WTC11 (cell line): ENCODE measurements around the gene ATP5PB. TPM values are rescaled to one million over a fixed set of nuclear protein-coding genes. Genes with fewer than 3 reads are reported as not detected.

Experiments
- ATAC-seq: fragments of 200-7000 bp; cut with Tn5 transposase; 2 replicates; pipeline ENCODE4 v1.10.0; 2021; ENCODE audit warnings: mild to moderate bottlenecking, moderate library complexity
- CTCF ChIA-PET: fragments of 300-600 bp; sonication (Branson Sonifier 250); formaldehyde crosslinking; loops from one replicate; lab custom pipeline; 2021; ENCODE audit warnings: antibody characterized with exemption; lab: Charles Lee
- POLR2A ChIA-PET: fragments of 350-600 bp; sonication (Branson Sonifier 250); formaldehyde crosslinking; loops from one replicate; lab custom pipeline; 2021; ENCODE audit warnings: antibody characterized with exemption; lab: Charles Lee
- DNase-seq: peaks from one replicate; pipeline ENCODE4 v3.0.0; 2021; ENCODE audit warnings: low spot score
- H3K27ac Mint-ChIP-seq: 2 replicates; pipeline ENCODE4 v1.8.0; 2021; ENCODE audit warnings: mixed read lengths
- H3K27me3 Mint-ChIP-seq: 2 replicates; pipeline ENCODE4 v1.8.0; 2021; ENCODE audit warnings: low read depth, mild to moderate bottlenecking, moderate library complexity, mixed read lengths
- H3K36me3 Mint-ChIP-seq: 2 replicates; pipeline ENCODE4 v1.8.0; 2021; ENCODE audit warnings: mixed read lengths
- H3K4me1 Mint-ChIP-seq: 2 replicates; pipeline ENCODE4 v1.8.0; 2022; ENCODE audit warnings: mixed read lengths
- H3K4me3 Mint-ChIP-seq: 2 replicates; pipeline ENCODE4 v1.8.0; 2021; ENCODE audit warnings: mild to moderate bottlenecking, moderate library complexity, mixed read lengths
- H3K9me3 Mint-ChIP-seq: 2 replicates; pipeline ENCODE4 v1.8.0; 2021; ENCODE audit warnings: mixed read lengths
- ATF3 ChIP-seq: sonication (generic); formaldehyde crosslinking; conservative IDR thresholded peaks from 2 replicates; pipeline ENCODE4 v1.8.1; 2022; ENCODE audit warnings: mild to moderate bottlenecking, missing genetic modification reagents
- CBFB ChIP-seq: sonication (generic); formaldehyde crosslinking; IDR thresholded peaks from 2 replicates; pipeline ENCODE4 v1.8.1; 2022; ENCODE audit warnings: mild to moderate bottlenecking, low read depth, missing genetic modification reagents
- ELF4 ChIP-seq: sonication (generic); formaldehyde crosslinking; IDR thresholded peaks from 2 replicates; pipeline ENCODE4 v1.8.1; 2022; ENCODE audit warnings: low read depth, mild to moderate bottlenecking, moderate library complexity, missing genetic modification reagents
- EMX1 ChIP-seq: fragments of 250-450 bp; sonication (Bioruptor Pico); IDR thresholded peaks from 2 replicates; pipeline ENCODE4 v1.8.0; 2021; ENCODE audit warnings: mild to moderate bottlenecking
- GABPB1 ChIP-seq: sonication (generic); formaldehyde crosslinking; IDR thresholded peaks from 2 replicates; pipeline ENCODE4 v1.8.1; 2023; ENCODE audit warnings: mild to moderate bottlenecking, missing genetic modification reagents
- JUN ChIP-seq: sonication (generic); formaldehyde crosslinking; IDR thresholded peaks from 2 replicates; pipeline ENCODE4 v1.8.0; 2023; ENCODE audit warnings: mild to moderate bottlenecking, missing genetic modification reagents
- MXD4 ChIP-seq: fragments of 250-450 bp; sonication (Bioruptor Pico); IDR thresholded peaks from 2 replicates; pipeline ENCODE4 v1.8.0; 2021; ENCODE audit warnings: mild to moderate bottlenecking, moderate library complexity, borderline replicate concordance
- NFATC4 ChIP-seq: fragments of 250-450 bp; sonication (Bioruptor Pico); IDR thresholded peaks from 2 replicates; pipeline ENCODE4 v1.9.0; 2021; ENCODE audit warnings: mild to moderate bottlenecking
- NR1H2 ChIP-seq: sonication (generic); formaldehyde crosslinking; IDR thresholded peaks from 2 replicates; pipeline ENCODE4 v1.9.0; 2021; ENCODE audit warnings: mild to moderate bottlenecking, moderate library complexity, missing genetic modification reagents
- NR3C1 ChIP-seq: sonication (generic); formaldehyde crosslinking; conservative IDR thresholded peaks from 2 replicates; pipeline ENCODE4 v1.8.1; 2023; ENCODE audit warnings: low read depth, mild to moderate bottlenecking, missing genetic modification reagents
- OVOL2 ChIP-seq: fragments of 250-450 bp; sonication (Bioruptor Pico); IDR thresholded peaks from 2 replicates; pipeline ENCODE4 v1.9.0; 2021; ENCODE audit warnings: mild to moderate bottlenecking, borderline replicate concordance
- RELA ChIP-seq: sonication (generic); formaldehyde crosslinking; IDR thresholded peaks from 2 replicates; pipeline ENCODE4 v1.8.1; 2022; ENCODE audit warnings: missing genetic modification reagents, mild to moderate bottlenecking, borderline replicate concordance
- RORB ChIP-seq: fragments of 250-450 bp; sonication (Bioruptor Pico); IDR thresholded peaks from 2 replicates; pipeline ENCODE4 v1.9.0; 2021; ENCODE audit warnings: mild to moderate bottlenecking
- TEAD4 ChIP-seq: sonication (generic); formaldehyde crosslinking; IDR thresholded peaks from 2 replicates; pipeline ENCODE4 v1.8.0; 2022; ENCODE audit warnings: mild to moderate bottlenecking, missing genetic modification reagents
- TP53 ChIP-seq: sonication (generic); formaldehyde crosslinking; IDR thresholded peaks from 2 replicates; pipeline ENCODE4 v1.8.1; 2023; ENCODE audit warnings: mild to moderate bottlenecking, missing genetic modification reagents
- ZBTB21 ChIP-seq: sonication (generic); formaldehyde crosslinking; IDR thresholded peaks from 2 replicates; pipeline ENCODE4 v1.8.1; 2023; ENCODE audit warnings: mild to moderate bottlenecking, missing genetic modification reagents, borderline replicate concordance
- ZNF232 ChIP-seq: sonication (generic); formaldehyde crosslinking; IDR thresholded peaks from 2 replicates; pipeline ENCODE4 v1.8.0; 2022; ENCODE audit warnings: mild to moderate bottlenecking, missing genetic modification reagents
- ZNF416 ChIP-seq: fragments of 250-450 bp; sonication (Bioruptor Pico); IDR thresholded peaks from 2 replicates; pipeline ENCODE4 v1.9.0; 2021; ENCODE audit warnings: mild to moderate bottlenecking, inconsistent platforms
- total RNA-seq: library from RNA; stranded (reverse); gene quantifications from 3 replicates; pipeline ENCODE4 v1.2.3, GENCODE V29; 2021
- TF ChIP-seq, protein P1 (sequence below): sonication (generic); formaldehyde crosslinking; IDR thresholded peaks from 2 replicates; pipeline ENCODE4 v1.8.1; 2023; ENCODE audit warnings: mild to moderate bottlenecking, missing genetic modification reagents, borderline replicate concordance
- TF ChIP-seq, protein P2 (sequence below): fragments of 250-450 bp; sonication (Bioruptor Pico); IDR thresholded peaks from 2 replicates; pipeline ENCODE4 v1.9.0; 2021; ENCODE audit warnings: mild to moderate bottlenecking
- TF ChIP-seq, protein P3 (sequence below): sonication (generic); formaldehyde crosslinking; IDR thresholded peaks from 2 replicates; pipeline ENCODE4 v1.8.0; 2023; ENCODE audit warnings: mild to moderate bottlenecking, missing genetic modification reagents
- TF ChIP-seq, protein P4 (sequence below): sonication (generic); formaldehyde crosslinking; IDR thresholded peaks from 2 replicates; pipeline ENCODE4 v1.8.0; 2022; ENCODE audit warnings: mild to moderate bottlenecking, missing genetic modification reagents
- TF ChIP-seq, protein P5 (sequence below): sonication (generic); formaldehyde crosslinking; IDR thresholded peaks from 2 replicates; pipeline ENCODE4 v1.8.1; 2023; ENCODE audit warnings: mild to moderate bottlenecking, missing genetic modification reagents

Gene ATP5PB
- total RNA-seq, 1 experiment from 2014 or later, result 284 TPM

GRCh38 chr1:111487133-111487532, 37.9 kb downstream of the ATP5PB start:
- no peak overlapping the region for H3K27ac Mint-ChIP-seq
- DNase-seq (no peak), ATAC-seq (no peak)
- TF ChIP-seq TEAD4 (CRISPR knock-in tag), result no peak
- no peak for TF ChIP-seq OVOL2 (CRISPR knock-in tag)
- no peak for TF ChIP-seq ZNF416
- TF ChIP-seq ZBTB21 (CRISPR knock-in tag), result no peak
- no peak for TF ChIP-seq NR3C1 (CRISPR knock-in tag)
- TF ChIP-seq NR1H2 (CRISPR knock-in tag), result no peak
- TF ChIP-seq, protein P1, sequence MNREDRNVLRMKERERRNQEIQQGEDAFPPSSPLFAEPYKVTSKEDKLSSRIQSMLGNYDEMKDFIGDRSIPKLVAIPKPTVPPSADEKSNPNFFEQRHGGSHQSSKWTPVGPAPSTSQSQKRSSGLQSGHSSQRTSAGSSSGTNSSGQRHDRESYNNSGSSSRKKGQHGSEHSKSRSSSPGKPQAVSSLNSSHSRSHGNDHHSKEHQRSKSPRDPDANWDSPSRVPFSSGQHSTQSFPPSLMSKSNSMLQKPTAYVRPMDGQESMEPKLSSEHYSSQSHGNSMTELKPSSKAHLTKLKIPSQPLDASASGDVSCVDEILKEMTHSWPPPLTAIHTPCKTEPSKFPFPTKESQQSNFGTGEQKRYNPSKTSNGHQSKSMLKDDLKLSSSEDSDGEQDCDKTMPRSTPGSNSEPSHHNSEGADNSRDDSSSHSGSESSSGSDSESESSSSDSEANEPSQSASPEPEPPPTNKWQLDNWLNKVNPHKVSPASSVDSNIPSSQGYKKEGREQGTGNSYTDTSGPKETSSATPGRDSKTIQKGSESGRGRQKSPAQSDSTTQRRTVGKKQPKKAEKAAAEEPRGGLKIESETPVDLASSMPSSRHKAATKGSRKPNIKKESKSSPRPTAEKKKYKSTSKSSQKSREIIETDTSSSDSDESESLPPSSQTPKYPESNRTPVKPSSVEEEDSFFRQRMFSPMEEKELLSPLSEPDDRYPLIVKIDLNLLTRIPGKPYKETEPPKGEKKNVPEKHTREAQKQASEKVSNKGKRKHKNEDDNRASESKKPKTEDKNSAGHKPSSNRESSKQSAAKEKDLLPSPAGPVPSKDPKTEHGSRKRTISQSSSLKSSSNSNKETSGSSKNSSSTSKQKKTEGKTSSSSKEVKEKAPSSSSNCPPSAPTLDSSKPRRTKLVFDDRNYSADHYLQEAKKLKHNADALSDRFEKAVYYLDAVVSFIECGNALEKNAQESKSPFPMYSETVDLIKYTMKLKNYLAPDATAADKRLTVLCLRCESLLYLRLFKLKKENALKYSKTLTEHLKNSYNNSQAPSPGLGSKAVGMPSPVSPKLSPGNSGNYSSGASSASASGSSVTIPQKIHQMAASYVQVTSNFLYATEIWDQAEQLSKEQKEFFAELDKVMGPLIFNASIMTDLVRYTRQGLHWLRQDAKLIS (CRISPR knock-in tag), result no peak
- no peak for TF ChIP-seq CBFB
- no peak for TF ChIP-seq ELF4
- no peak for TF ChIP-seq MXD4 (CRISPR knock-in tag)
- no peak overlapping the region for H3K4me3 Mint-ChIP-seq
- H3K27me3 Mint-ChIP-seq, result no peaks in the 10 kb centered on the region
- H3K4me1 Mint-ChIP-seq, result no peaks in the 10 kb centered on the region
- POLR2A ChIA-PET, result no interaction called here
- CTCF ChIA-PET, result interaction anchor here (0.8 to 1.6 kb wide), 2 partner anchors 20 to 29 kb away, joined by 3 to 4 read pairs; no protein-coding TSS in a partner anchor
- no peaks in the 10 kb centered on the region for H3K36me3 Mint-ChIP-seq
- peaks cover 1% of the 10 kb centered on the region; the same call in 1 of the 2 replicates for H3K9me3 Mint-ChIP-seq

GRCh38 chr1:111488669-111489068, 39.4 kb downstream of the ATP5PB start:
- Mint-ChIP-seq H3K4me1 (peaks cover 6% of the 10 kb centered on the region), H3K4me3 (no peak overlapping the region), H3K36me3 (no peaks in the 10 kb centered on the region), H3K27me3 (no peaks in the 10 kb centered on the region), H3K27ac (no peak overlapping the region), H3K9me3 (peaks cover 9% of the 10 kb centered on the region)
- ATAC-seq (no peak), DNase-seq (no peak)
- ChIA-PET POLR2A (no interaction called here), CTCF (interaction anchor here (1.2 to 1.6 kb wide), 2 partner anchors 18 to 27 kb away, joined by 4 to 5 read pairs; no protein-coding TSS in a partner anchor)
- TF ChIP-seq TP53 (CRISPR knock-in tag) (no peak), EMX1 (no peak), ZBTB21 (CRISPR knock-in tag) (no peak), RELA (CRISPR knock-in tag) (no peak), ZNF232 (CRISPR knock-in tag) (no peak), GABPB1 (CRISPR knock-in tag) (no peak), RORB (no peak), NFATC4 (CRISPR knock-in tag) (no peak), JUN (no peak), ATF3 (CRISPR knock-in tag) (no peak)
- TF ChIP-seq, protein P2, sequence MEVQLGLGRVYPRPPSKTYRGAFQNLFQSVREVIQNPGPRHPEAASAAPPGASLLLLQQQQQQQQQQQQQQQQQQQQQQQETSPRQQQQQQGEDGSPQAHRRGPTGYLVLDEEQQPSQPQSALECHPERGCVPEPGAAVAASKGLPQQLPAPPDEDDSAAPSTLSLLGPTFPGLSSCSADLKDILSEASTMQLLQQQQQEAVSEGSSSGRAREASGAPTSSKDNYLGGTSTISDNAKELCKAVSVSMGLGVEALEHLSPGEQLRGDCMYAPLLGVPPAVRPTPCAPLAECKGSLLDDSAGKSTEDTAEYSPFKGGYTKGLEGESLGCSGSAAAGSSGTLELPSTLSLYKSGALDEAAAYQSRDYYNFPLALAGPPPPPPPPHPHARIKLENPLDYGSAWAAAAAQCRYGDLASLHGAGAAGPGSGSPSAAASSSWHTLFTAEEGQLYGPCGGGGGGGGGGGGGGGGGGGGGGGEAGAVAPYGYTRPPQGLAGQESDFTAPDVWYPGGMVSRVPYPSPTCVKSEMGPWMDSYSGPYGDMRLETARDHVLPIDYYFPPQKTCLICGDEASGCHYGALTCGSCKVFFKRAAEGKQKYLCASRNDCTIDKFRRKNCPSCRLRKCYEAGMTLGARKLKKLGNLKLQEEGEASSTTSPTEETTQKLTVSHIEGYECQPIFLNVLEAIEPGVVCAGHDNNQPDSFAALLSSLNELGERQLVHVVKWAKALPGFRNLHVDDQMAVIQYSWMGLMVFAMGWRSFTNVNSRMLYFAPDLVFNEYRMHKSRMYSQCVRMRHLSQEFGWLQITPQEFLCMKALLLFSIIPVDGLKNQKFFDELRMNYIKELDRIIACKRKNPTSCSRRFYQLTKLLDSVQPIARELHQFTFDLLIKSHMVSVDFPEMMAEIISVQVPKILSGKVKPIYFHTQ (CRISPR knock-in tag), result no peak
- TF ChIP-seq, protein P3, sequence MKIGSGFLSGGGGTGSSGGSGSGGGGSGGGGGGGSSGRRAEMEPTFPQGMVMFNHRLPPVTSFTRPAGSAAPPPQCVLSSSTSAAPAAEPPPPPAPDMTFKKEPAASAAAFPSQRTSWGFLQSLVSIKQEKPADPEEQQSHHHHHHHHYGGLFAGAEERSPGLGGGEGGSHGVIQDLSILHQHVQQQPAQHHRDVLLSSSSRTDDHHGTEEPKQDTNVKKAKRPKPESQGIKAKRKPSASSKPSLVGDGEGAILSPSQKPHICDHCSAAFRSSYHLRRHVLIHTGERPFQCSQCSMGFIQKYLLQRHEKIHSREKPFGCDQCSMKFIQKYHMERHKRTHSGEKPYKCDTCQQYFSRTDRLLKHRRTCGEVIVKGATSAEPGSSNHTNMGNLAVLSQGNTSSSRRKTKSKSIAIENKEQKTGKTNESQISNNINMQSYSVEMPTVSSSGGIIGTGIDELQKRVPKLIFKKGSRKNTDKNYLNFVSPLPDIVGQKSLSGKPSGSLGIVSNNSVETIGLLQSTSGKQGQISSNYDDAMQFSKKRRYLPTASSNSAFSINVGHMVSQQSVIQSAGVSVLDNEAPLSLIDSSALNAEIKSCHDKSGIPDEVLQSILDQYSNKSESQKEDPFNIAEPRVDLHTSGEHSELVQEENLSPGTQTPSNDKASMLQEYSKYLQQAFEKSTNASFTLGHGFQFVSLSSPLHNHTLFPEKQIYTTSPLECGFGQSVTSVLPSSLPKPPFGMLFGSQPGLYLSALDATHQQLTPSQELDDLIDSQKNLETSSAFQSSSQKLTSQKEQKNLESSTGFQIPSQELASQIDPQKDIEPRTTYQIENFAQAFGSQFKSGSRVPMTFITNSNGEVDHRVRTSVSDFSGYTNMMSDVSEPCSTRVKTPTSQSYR (CRISPR knock-in tag), result no peak
- TF ChIP-seq, protein P4, sequence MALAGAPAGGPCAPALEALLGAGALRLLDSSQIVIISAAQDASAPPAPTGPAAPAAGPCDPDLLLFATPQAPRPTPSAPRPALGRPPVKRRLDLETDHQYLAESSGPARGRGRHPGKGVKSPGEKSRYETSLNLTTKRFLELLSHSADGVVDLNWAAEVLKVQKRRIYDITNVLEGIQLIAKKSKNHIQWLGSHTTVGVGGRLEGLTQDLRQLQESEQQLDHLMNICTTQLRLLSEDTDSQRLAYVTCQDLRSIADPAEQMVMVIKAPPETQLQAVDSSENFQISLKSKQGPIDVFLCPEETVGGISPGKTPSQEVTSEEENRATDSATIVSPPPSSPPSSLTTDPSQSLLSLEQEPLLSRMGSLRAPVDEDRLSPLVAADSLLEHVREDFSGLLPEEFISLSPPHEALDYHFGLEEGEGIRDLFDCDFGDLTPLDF (CRISPR knock-in tag), result no peak
- TF ChIP-seq, protein P5, sequence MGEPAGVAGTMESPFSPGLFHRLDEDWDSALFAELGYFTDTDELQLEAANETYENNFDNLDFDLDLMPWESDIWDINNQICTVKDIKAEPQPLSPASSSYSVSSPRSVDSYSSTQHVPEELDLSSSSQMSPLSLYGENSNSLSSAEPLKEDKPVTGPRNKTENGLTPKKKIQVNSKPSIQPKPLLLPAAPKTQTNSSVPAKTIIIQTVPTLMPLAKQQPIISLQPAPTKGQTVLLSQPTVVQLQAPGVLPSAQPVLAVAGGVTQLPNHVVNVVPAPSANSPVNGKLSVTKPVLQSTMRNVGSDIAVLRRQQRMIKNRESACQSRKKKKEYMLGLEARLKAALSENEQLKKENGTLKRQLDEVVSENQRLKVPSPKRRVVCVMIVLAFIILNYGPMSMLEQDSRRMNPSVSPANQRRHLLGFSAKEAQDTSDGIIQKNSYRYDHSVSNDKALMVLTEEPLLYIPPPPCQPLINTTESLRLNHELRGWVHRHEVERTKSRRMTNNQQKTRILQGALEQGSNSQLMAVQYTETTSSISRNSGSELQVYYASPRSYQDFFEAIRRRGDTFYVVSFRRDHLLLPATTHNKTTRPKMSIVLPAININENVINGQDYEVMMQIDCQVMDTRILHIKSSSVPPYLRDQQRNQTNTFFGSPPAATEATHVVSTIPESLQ (CRISPR knock-in tag), result no peak
